K562 (cell line): Measurements from ENCODE around the gene WDR31. TPM values are rescaled to one million over a fixed set of nuclear protein-coding genes. Genes with fewer than 3 reads are reported as not detected.

ENCODE experiments used
- ATAC-seq: fragments of 200-7000 bp; cut with Tn5 transposase; 3 replicates; pipeline ENCODE4 v1.9.1; 2020; ENCODE audit warnings: moderate library complexity
- BruUV-seq: library from RNA; stranded (reverse); fragments of 400-500 nt; replicated peaks from 2 replicates; lab custom pipeline; 2021; lab: Mats Ljungman, UMichigan
- CTCF ChIA-PET: fragments of 300-600 bp; formaldehyde crosslinking; extraction: SDS; loops from one replicate; lab custom pipeline; 2021; ENCODE audit warnings: low intra/inter-chr PET ratio; lab: Yijun Ruan, JAX
- POLR2A ChIA-PET: fragments of 300-600, 350-650 bp; sonication (Branson Sonifier 250); formaldehyde crosslinking; extraction: SDS; loops from one replicate; lab custom pipeline; 2021; ENCODE audit warnings: antibody characterized with exemption, inconsistent platforms; lab: Yijun Ruan, JAX
- DNase-seq, 4 experiments: peaks; one replicate each; pipeline versions ENCODE4 v3.0.0 to v3.0.0-alpha.2; 2011 to 2018; ENCODE audit warnings: low spot score in 3 of 4, mixed read lengths in 3 of 4; ENCODE audit errors: extremely low read depth in 1 of 4
- FAIRE-seq: peaks from 2 replicates; lab custom pipeline; 2011; peaks lifted over from hg19 to GRCh38; lab: Jason Lieb, UNC
- H2AFZ ChIP-seq: 2 replicates; pipeline ENCODE4 v1.6.0; 2011; ENCODE audit warnings: low read depth, low read length, control low read depth, inconsistent platforms
- H3K27ac ChIP-seq: fragments of 200-600 bp; 3 replicates; pipeline ENCODE4 v1.8.0; 2011; ENCODE audit warnings: low read depth, mild to moderate bottlenecking, control low read depth, inconsistent platforms, low read length, moderate library complexity, mixed read lengths; ENCODE audit errors: extremely low read depth
- H3K27me3 ChIP-seq, 2 experiments: fragments of 300-600 bp in 1 of 2; 2 replicates in 1 of 2; 3 replicates in 1 of 2; pipeline versions ENCODE4 v1.6.0 to v1.8.0; 2011; ENCODE audit warnings: inconsistent platforms in 2 of 2, low read length in 2 of 2, mild to moderate bottlenecking in 1 of 2, mixed read lengths in 1 of 2, moderate library complexity in 1 of 2; ENCODE audit not compliant: control insufficient read depth in 2 of 2, insufficient read depth in 2 of 2
- H3K36me3 ChIP-seq: fragments of 300-600 bp; 3 replicates; pipeline ENCODE4 v1.8.0; 2011; ENCODE audit warnings: mild to moderate bottlenecking, low read length, inconsistent platforms; ENCODE audit not compliant: control insufficient read depth, insufficient read depth
- H3K4me1 ChIP-seq, 2 experiments: fragments of 200-600 bp in 1 of 2; replicated peaks in 1 of 2; 2 replicates in 1 of 2; 3 replicates in 1 of 2; pipeline versions ENCODE4 v1.5.1 to v1.8.0; 2011; ENCODE audit warnings: inconsistent platforms in 2 of 2, low read length in 2 of 2, mild to moderate bottlenecking in 1 of 2, mixed read lengths in 1 of 2, moderate library complexity in 1 of 2; ENCODE audit not compliant: control insufficient read depth in 2 of 2, insufficient read depth in 2 of 2
- H3K4me2 ChIP-seq: 2 replicates; pipeline ENCODE4 v1.6.1; 2011; ENCODE audit warnings: low read length, control low read depth, inconsistent platforms, mixed read lengths; ENCODE audit not compliant: insufficient read depth
- H3K4me3 ChIP-seq: fragments of 200-600 bp; sonication (generic), shearing (Covaris generic); 2 replicates; pipeline ENCODE4 v1.5.1; 2016; ENCODE audit warnings: control low read depth, inconsistent platforms
- H3K79me2 ChIP-seq: fragments of 200-600 bp; 3 replicates; pipeline ENCODE4 v1.8.0; 2011; ENCODE audit warnings: low read length, inconsistent platforms; ENCODE audit not compliant: control insufficient read depth, insufficient read depth
- H3K9ac ChIP-seq, 2 experiments: 2 replicates each; pipeline versions ENCODE4 v1.6.0 to v1.6.1; 2011; ENCODE audit warnings: low read depth in 2 of 2, low read length in 2 of 2, control low read depth in 1 of 2, inconsistent platforms in 1 of 2, mild to moderate bottlenecking in 1 of 2, mixed read lengths in 1 of 2; ENCODE audit not compliant: insufficient read depth in 1 of 2
- H3K9me1 ChIP-seq: one replicate; pipeline ENCODE4 v1.6.0; 2011; ENCODE audit warnings: inconsistent platforms, mild to moderate bottlenecking, low read length, moderate library complexity; ENCODE audit not compliant: control insufficient read depth, insufficient read depth
- H3K9me3 ChIP-seq: replicated peaks from 2 replicates; pipeline ENCODE4 v1.5.1; 2011; ENCODE audit warnings: low read depth, low read length, inconsistent platforms; ENCODE audit not compliant: control insufficient read depth, insufficient read depth
- H4K20me1 ChIP-seq: replicated peaks from 2 replicates; pipeline ENCODE4 v1.6.1; 2011; ENCODE audit warnings: low read length, inconsistent platforms, mixed read lengths; ENCODE audit not compliant: control insufficient read depth, insufficient read depth
- BCOR ChIP-seq: fragments of 450-650 bp; IDR thresholded peaks from 2 replicates; pipeline ENCODE4 v1.6.1; 2016
- EP400 ChIP-seq: fragments of 450-650 bp; IDR thresholded peaks from 2 replicates; pipeline ENCODE4 v1.6.1; 2017; ENCODE audit warnings: antibody characterized with exemption, mild to moderate bottlenecking, moderate library complexity
- HDAC2 ChIP-seq: fragments of 450-650 bp; IDR thresholded peaks from 2 replicates; pipeline ENCODE4 v1.6.1; 2016; ENCODE audit warnings: mild to moderate bottlenecking
- HDGF ChIP-seq: fragments of 450-650 bp; IDR thresholded peaks from 2 replicates; pipeline ENCODE4 v1.6.1; 2016
- RBM25 ChIP-seq: fragments of 200-400 bp; formaldehyde crosslinking; IDR thresholded peaks from 2 replicates; pipeline ENCODE4 v1.6.1; 2018; ENCODE audit warnings: low read length, low read depth, moderate library complexity; ENCODE audit not compliant: severe bottlenecking
- RNF2 ChIP-seq: sonication (generic); IDR thresholded peaks from 2 replicates; pipeline ENCODE4 v1.6.1; 2016
- SIRT6 ChIP-seq: IDR thresholded peaks from one replicate; pipeline ENCODE4 v1.6.1; 2012; ENCODE audit warnings: low read depth, mild to moderate bottlenecking, control low read depth, inconsistent platforms, low read length, moderate library complexity
- ZNF324 ChIP-seq: fragments of 250-450 bp; sonication (Bioruptor Pico); IDR thresholded peaks from 2 replicates; pipeline ENCODE4 v1.4.0; 2020; ENCODE audit warnings: mild to moderate bottlenecking
- ZNF57 ChIP-seq: fragments of 450-650 bp; formaldehyde crosslinking; IDR thresholded peaks from 2 replicates; pipeline ENCODE4 v1.4.0; 2020; ENCODE audit warnings: mild to moderate bottlenecking, moderate library complexity
- WGBS: fragments of 100-300 bp; shearing (Covaris generic); methylation state at CpG from one replicate; pipeline ENCODE4 v1.1.6; 2016; ENCODE audit warnings: low coverage, mixed read lengths; ENCODE audit not compliant: insufficient coverage; ENCODE audit errors: missing lambda C conversion rate; 5-methylcytosine and 5-hydroxymethylcytosine counted together
- in situ Hi-C: fragments of 300-500 bp; cut with MboI; formaldehyde crosslinking; loops from 4 replicates; pipeline ENCODE4 v1.15.0; 2018; ENCODE audit warnings: inconsistent platforms, mixed read lengths
- intact Hi-C: fragments of 100-400 bp; cut with micrococcal nuclease; formaldehyde crosslinking; loops from 2 replicates; pipeline ENCODE4 v1.14.2; 2022
- polyA plus RNA-seq, 8 experiments: library from polyadenylated mRNA; depleted of rRNA in 4 of 8; stranded (reverse) in 5 of 8; unstranded in 3 of 8; fragments of >200 nt; fragmentation: Nextera tagmentation in 2 of 8; fragmentation: Illumina TruSeq in 1 of 8; extraction: Ambion mirVana in 2 of 8; extraction: Trizol in 1 of 8; gene quantifications; 2 replicates each; pipeline versions ENCODE4 v1.2.1 to v1.2.3, GENCODE V29; 2011 to 2014; ENCODE audit warnings: inconsistent platforms in 1 of 8, missing spikeins in 1 of 8
- total RNA-seq, 7 experiments: library from RNA; depleted of rRNA in 6 of 7; stranded (reverse); fragments of >200 nt in 6 of 7; fragmentation: Illumina TruSeq in 2 of 7; extraction: Trizol in 2 of 7; gene quantifications; 2 replicates each; pipeline versions ENCODE4 v1.2.1 to v1.2.3, GENCODE V29; 2011 to 2021; ENCODE audit warnings: low replicate concordance in 1 of 7
- TF ChIP-seq, protein P1 (sequence below), 2 experiments: fragments of 450-650 bp; IDR thresholded peaks; 2 replicates each; pipeline ENCODE4 v1.6.1; 2018; ENCODE audit warnings: mild to moderate bottlenecking in 2 of 2, low read depth in 1 of 2; ENCODE audit not compliant: partially characterized antibody in 2 of 2
- TF ChIP-seq, protein P2 (sequence below): fragments of 450-650 bp; formaldehyde crosslinking; IDR thresholded peaks from 2 replicates; pipeline ENCODE4 v1.4.0; 2022; ENCODE audit warnings: missing genetic modification characterization

WDR31 gene
- total and polyA plus RNA-seq, 9 of the 15 experiments (the other 6 are each of a cell fraction or from before 2014, with no cell fraction given) = 0.35 to 1.8 (median 0.95) TPM

DNA sequence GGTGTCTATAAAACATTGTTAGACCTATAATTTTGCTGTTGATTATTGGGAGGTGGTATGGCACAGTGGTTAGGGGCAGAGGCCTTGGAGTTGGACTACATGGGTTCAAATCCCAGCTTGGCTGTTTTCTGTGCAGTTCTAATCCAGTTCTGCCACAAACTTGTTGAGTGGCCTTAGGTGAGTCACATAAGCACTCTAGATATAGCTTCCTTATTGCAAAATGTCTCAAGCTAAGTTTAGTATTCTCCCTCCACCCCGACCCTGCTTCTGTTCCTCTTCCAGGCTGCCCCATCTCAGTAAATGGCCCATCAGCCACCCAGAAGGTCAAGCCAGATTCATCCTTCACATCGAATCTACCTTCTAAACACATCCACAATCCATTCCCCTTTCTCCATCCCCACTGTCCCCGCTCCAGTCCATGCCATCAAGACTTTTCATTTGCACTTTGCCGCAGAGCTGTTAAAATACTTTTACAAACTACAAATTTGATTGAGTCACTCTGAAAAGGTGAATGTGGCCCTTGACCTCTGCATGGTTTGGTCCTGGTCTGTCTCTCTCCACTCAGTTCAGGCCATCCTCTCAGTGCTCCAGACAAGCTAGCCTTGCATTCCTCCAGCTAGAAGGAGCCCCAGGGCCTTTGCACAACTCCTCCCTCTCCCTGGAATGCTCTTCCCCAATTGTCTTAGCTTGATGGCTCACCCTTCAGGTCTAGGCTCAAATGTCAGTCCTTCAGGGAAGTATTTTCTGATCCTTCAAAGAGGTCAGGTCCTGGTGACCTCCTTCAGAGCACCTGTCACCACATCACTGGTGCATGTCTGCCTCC is 46.7 kb upstream of the WDR31 start:
- H3K27me3 ChIP-seq = no peaks in the 10 kb centered on the region
- no peaks in the 10 kb centered on the region for H3K79me2 ChIP-seq
- CTCF ChIA-PET = no interaction called here
- FAIRE-seq (no peak), ATAC-seq (no peak), DNase-seq (no peak)
- TSS peak; percentile 73 for BruUV-seq
- intact Hi-C loops = no loop called here
- POLR2A ChIA-PET = interaction anchor here (0.5 to 1.8 kb wide), 4 partner anchors 11 to 24 kb away, joined by 3 to 4 read pairs (median 4); partner anchors contain the start of genes C9orf43 and POLE3
- no peak overlapping the region for H3K4me2 ChIP-seq
- TF ChIP-seq, protein P1, sequence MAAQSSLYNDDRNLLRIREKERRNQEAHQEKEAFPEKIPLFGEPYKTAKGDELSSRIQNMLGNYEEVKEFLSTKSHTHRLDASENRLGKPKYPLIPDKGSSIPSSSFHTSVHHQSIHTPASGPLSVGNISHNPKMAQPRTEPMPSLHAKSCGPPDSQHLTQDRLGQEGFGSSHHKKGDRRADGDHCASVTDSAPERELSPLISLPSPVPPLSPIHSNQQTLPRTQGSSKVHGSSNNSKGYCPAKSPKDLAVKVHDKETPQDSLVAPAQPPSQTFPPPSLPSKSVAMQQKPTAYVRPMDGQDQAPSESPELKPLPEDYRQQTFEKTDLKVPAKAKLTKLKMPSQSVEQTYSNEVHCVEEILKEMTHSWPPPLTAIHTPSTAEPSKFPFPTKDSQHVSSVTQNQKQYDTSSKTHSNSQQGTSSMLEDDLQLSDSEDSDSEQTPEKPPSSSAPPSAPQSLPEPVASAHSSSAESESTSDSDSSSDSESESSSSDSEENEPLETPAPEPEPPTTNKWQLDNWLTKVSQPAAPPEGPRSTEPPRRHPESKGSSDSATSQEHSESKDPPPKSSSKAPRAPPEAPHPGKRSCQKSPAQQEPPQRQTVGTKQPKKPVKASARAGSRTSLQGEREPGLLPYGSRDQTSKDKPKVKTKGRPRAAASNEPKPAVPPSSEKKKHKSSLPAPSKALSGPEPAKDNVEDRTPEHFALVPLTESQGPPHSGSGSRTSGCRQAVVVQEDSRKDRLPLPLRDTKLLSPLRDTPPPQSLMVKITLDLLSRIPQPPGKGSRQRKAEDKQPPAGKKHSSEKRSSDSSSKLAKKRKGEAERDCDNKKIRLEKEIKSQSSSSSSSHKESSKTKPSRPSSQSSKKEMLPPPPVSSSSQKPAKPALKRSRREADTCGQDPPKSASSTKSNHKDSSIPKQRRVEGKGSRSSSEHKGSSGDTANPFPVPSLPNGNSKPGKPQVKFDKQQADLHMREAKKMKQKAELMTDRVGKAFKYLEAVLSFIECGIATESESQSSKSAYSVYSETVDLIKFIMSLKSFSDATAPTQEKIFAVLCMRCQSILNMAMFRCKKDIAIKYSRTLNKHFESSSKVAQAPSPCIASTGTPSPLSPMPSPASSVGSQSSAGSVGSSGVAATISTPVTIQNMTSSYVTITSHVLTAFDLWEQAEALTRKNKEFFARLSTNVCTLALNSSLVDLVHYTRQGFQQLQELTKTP (IDR thresholded peaks at IDR 0.05; ENCODE audit: low read depth in 1 of 2, partially characterized antibody in 2 of 2) = no peak
- peak; percentile 80 for TF ChIP-seq ZNF324 (CRISPR knock-in tag)
- no peak for TF ChIP-seq RNF2
- TF ChIP-seq EP400 = no peak
- TF ChIP-seq SIRT6 = no peak
- no peak for TF ChIP-seq HDGF
- TF ChIP-seq RBM25 = peak; percentile 84
- TF ChIP-seq HDAC2 = no peak
- TF ChIP-seq BCOR = 0 out of 2 replicates have a peak, but pooled peaks have one; percentile 42
- no peak for TF ChIP-seq ZNF57 (CRISPR knock-in tag)
- TF ChIP-seq, protein P2, sequence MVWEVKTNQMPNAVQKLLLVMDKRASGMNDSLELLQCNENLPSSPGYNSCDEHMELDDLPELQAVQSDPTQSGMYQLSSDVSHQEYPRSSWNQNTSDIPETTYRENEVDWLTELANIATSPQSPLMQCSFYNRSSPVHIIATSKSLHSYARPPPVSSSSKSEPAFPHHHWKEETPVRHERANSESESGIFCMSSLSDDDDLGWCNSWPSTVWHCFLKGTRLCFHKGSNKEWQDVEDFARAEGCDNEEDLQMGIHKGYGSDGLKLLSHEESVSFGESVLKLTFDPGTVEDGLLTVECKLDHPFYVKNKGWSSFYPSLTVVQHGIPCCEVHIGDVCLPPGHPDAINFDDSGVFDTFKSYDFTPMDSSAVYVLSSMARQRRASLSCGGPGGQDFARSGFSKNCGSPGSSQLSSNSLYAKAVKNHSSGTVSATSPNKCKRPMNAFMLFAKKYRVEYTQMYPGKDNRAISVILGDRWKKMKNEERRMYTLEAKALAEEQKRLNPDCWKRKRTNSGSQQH = no peak
- no peak overlapping the region for H2AFZ ChIP-seq
- WGBS = 62% methylated on average over 4 of the region's 4 CpGs
- H3K36me3 ChIP-seq = peaks cover 33% of the 10 kb centered on the region; the same call in 2 of the 3 replicates
- no peaks in the 10 kb centered on the region for H3K9me1 ChIP-seq
- no peaks in the 10 kb centered on the region for H4K20me1 ChIP-seq
- in situ Hi-C loops = no loop called here
- peaks cover 2 to 5% of the 10 kb centered on the region in 2 experiments; a peak in 3 of 5 replicates for H3K4me1 ChIP-seq
- H3K9me3 ChIP-seq = no peaks in the 10 kb centered on the region
- H3K4me3 ChIP-seq = no peak overlapping the region
- H3K27ac ChIP-seq = no peak overlapping the region
- no peak overlapping the region for H3K9ac ChIP-seq
